HFFc6 (cell line): ENCODE measurements around the gene EIF4H. TPM values are rescaled to one million over a fixed set of nuclear protein-coding genes. Genes with fewer than 3 reads are reported as not detected.
"Not testable (repeated sequence)": the region's sequence is repeated elsewhere in the genome, so short reads cannot be mapped to it uniquely, and the experiment has no call there.

Experiments
- DNase-seq: peaks from one replicate; pipeline ENCODE4 v3.0.0-alpha.2; 2018
- H3K27ac Mint-ChIP-seq: 2 replicates; pipeline ENCODE4 v1.8.0; 2020; ENCODE audit warnings: mild to moderate bottlenecking, mixed read lengths
- H3K27me3 Mint-ChIP-seq: 2 replicates; pipeline ENCODE4 v1.8.0; 2021; ENCODE audit warnings: mild to moderate bottlenecking, moderate library complexity, mixed read lengths; ENCODE audit not compliant: insufficient read depth
- H3K36me3 Mint-ChIP-seq: 2 replicates; pipeline ENCODE4 v1.8.0; 2021; ENCODE audit warnings: low read depth, mixed read lengths
- H3K4me1 Mint-ChIP-seq: 2 replicates; pipeline ENCODE4 v1.8.0; 2020; ENCODE audit warnings: low read depth, mixed read lengths
- H3K4me3 Mint-ChIP-seq: 2 replicates; pipeline ENCODE4 v1.8.0; 2020; ENCODE audit warnings: mild to moderate bottlenecking, moderate library complexity, mixed read lengths
- H3K9me3 Mint-ChIP-seq: 2 replicates; pipeline ENCODE4 v1.8.0; 2020; ENCODE audit warnings: mild to moderate bottlenecking, mixed read lengths
- CTCF ChIP-seq: fragments of 200-600 bp; sonication (generic); IDR thresholded peaks from 2 replicates; pipeline ENCODE4 v1.5.0; 2021; ENCODE audit warnings: antibody characterized with exemption, mild to moderate bottlenecking
- total RNA-seq, 6 experiments: library from RNA; stranded (reverse); fragmentation: NEBNext Ultra II Directional; extraction: Animal tissue kit (Norgen Biotek cat#: 25700); gene quantifications; 2 replicates in 1 of 6; 3 replicates in 5 of 6; pipeline ENCODE4 v1.2.3, GENCODE V29; 2021

EIF4H gene
- total RNA-seq, 6 experiments from 2014 or later: 344 to 392 (median 380) TPM

- TF ChIP-seq CTCF: peak; percentile 84
- peaks cover 14% of the 10 kb centered on the region for H3K4me1 Mint-ChIP-seq
- H3K27ac Mint-ChIP-seq: no peak overlapping the region
- peaks cover 1% of the 10 kb centered on the region; the same call in 1 of the 2 replicates for H3K27me3 Mint-ChIP-seq
- peak; percentile 49 for DNase-seq
- no peak overlapping the region for H3K4me3 Mint-ChIP-seq
- no peaks in the 10 kb centered on the region for H3K9me3 Mint-ChIP-seq
- peaks cover 6% of the 10 kb centered on the region for H3K36me3 Mint-ChIP-seq
Measured at GRCh38 chr7:74202841-74203556, 28.8 kb downstream of the EIF4H start.

- TF ChIP-seq CTCF: no peak
- Mint-ChIP-seq H3K4me1 (peaks cover 16% of the 10 kb centered on the region), H3K4me3 (no peak overlapping the region), H3K9me3 (no peaks in the 10 kb centered on the region), H3K27me3 (peaks cover 1% of the 10 kb centered on the region; the same call in 1 of the 2 replicates), H3K27ac (no peak overlapping the region), H3K36me3 (peaks cover 6% of the 10 kb centered on the region)
- DNase-seq: no peak
Measured at GRCh38 chr7:74203956-74204618, 29.9 kb downstream of the EIF4H start.

- not testable (repeated sequence) for H3K36me3 Mint-ChIP-seq, H3K9me3 Mint-ChIP-seq, H3K27me3 Mint-ChIP-seq, H3K4me3 Mint-ChIP-seq, DNase-seq
- H3K27ac Mint-ChIP-seq: peak overlapping the region; percentile 0; the same call in 1 of the 2 replicates
- H3K4me1 Mint-ChIP-seq: peaks cover 14% of the 10 kb centered on the region; the same call in 1 of the 2 replicates
Measured at GRCh38 chr7:74206052-74206451, 31.9 kb downstream of the EIF4H start.

- Mint-ChIP-seq H3K27me3 (peaks cover 1% of the 10 kb centered on the region; the same call in 1 of the 2 replicates), H3K9me3 (no peaks in the 10 kb centered on the region), H3K36me3 (no peaks in the 10 kb centered on the region), H3K27ac (no peak overlapping the region), H3K4me3 (peak overlapping the region; percentile 47), H3K4me1 (peaks cover 14% of the 10 kb centered on the region; the same call in 1 of the 2 replicates)
- peak; percentile 61 for DNase-seq
- TF ChIP-seq CTCF: peak; percentile 99
Measured at GRCh38 chr7:74206589-74207120, 32.5 kb downstream of the EIF4H start.

GRCh38 chr7:74207586-74207985, 33.4 kb downstream of the EIF4H start:
- Mint-ChIP-seq H3K9me3 (no peaks in the 10 kb centered on the region), H3K27ac (no peak overlapping the region)

GRCh38 chr7:74208241-74208640, 34.1 kb downstream of the EIF4H start:
- not testable (repeated sequence) for H3K27ac Mint-ChIP-seq, H3K9me3 Mint-ChIP-seq, DNase-seq, H3K36me3 Mint-ChIP-seq, H3K4me3 Mint-ChIP-seq, H3K27me3 Mint-ChIP-seq
- H3K4me1 Mint-ChIP-seq: peaks cover 14% of the 10 kb centered on the region; the same call in 1 of the 2 replicates

More at GRCh38 chr7:74207586-74207985, 33.4 kb downstream of the EIF4H start:
- H3K27me3 Mint-ChIP-seq: peaks cover 1% of the 10 kb centered on the region; the same call in 1 of the 2 replicates
- no peak for DNase-seq
- no peaks in the 10 kb centered on the region for H3K36me3 Mint-ChIP-seq
- TF ChIP-seq CTCF: no peak
- peaks cover 14% of the 10 kb centered on the region; the same call in 1 of the 2 replicates for H3K4me1 Mint-ChIP-seq
- no peak overlapping the region for H3K4me3 Mint-ChIP-seq
